CD4-positive, alpha-beta T cell treated with Interferon gamma for 1 hour (primary cell): Measurements from ENCODE around the gene FUT3.
"Not testable (repeated sequence)": the region's sequence is repeated elsewhere in the genome, so short reads cannot be mapped to it uniquely, and the experiment has no call there.

ENCODE experiments used
- DNase-seq: peaks from one replicate; pipeline ENCODE4 v3.0.0-alpha.2; 2020

The FUT3 gene

DNA sequence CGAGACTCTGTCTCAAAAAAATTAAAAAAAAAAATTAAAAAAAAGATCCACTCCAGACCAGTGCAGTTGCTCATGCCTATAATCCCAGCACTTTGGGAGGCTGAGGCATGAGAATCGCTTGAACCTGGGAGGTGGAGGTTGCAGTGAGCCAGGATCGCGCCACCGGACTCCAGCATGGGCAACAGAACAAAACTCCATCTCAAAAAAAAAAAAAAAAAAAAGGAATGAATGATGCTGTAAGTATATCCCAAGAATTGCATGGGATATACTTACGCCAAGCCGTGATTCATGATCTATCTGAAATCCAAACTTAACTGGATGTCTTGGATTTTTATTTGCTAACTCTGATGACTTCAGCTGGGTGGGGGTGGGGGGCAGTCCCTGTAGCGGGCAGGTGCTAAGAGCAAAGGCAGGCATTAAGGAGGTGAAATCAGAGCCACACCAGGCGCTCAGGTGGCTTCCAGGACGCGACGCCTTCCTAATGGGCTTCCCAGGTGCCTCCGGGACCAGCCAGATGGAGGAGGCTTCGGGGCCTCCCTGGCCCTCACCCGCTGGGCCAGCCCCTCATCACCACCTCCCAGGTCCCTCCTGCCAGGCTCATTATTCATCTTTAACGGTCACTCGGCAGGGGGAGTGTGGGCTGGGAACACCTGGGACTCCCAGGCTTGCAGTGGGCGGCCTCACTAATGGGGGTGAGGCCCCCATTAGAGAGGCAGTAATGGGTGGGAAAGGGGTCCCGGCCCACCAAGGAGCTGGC lies 30.5 kb upstream of the FUT3 start:
- DNase-seq = no peak

DNA sequence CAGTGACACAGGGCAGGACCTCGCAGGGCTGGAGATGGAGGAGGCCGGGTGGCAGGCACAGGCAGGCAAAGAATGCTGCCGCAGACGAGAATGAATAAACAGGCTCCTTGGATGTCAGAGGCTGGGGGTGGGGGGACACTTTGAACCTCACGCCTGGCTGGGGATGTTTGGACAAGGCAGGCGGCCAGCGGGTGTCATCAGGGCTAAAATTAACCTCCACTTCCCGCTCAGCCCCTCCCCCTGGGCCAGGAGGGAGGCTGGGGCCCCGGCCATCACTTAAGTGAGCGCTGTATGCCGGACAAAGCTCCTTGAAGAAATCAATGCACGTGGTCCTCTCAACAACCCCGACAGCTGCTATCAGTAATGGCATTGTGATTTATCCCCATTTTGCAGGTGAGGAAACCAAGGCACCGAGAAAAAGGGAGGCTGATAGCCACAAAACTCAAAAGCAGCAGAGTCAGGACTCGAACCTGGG lies 29.4 kb upstream of the FUT3 start:
- DNase-seq = no peak

- DNase-seq = no peak
These were observed 28.9 kb upstream of the FUT3 start for GRCh38 chr19:5880196-5880595.

GRCh38 chr19:5877882-5878281 lies 26.6 kb upstream of the FUT3 start:
- DNase-seq = no peak

DNA sequence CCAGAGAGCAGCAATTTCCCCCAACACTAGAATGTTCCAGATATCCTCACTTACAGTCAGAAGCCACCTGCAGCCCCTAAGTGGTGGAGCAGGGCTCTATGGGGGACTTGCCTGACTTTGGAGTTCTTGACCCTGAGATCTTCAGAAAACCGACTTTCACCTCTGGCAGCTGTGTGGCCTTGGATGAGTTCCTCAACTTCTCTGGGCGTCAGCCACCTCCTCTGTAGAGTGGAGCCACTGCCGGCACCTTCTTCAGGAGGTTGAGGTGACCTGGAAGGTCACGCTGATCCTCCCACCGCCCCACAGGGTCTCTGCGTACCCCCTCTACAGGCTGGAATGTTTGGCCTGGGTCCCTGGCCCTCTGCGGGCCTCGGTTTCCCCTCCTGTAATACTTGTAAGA lies 26.2 kb upstream of the FUT3 start:
- no peak for DNase-seq

DNA sequence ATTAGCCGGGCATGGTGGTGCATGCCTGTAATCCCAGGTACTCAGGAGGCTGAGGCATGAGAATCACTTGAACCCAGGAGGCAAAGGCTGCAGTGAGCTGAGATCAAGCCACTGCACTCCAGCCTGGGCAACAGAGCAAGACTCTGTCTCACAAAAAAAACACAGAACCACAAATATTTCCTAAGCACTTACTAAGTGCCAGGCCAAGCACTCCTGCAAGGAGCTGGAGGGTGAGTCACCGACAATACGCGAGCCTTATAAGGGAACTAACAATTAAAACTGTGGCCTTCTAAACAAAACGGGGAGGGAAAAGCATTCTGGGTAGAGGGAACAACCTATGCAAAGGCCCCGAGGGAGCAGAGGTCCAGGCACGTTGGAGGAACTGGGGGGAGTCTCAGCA lies 23.2 kb upstream of the FUT3 start:
- DNase-seq = not testable (repeated sequence)

DNA sequence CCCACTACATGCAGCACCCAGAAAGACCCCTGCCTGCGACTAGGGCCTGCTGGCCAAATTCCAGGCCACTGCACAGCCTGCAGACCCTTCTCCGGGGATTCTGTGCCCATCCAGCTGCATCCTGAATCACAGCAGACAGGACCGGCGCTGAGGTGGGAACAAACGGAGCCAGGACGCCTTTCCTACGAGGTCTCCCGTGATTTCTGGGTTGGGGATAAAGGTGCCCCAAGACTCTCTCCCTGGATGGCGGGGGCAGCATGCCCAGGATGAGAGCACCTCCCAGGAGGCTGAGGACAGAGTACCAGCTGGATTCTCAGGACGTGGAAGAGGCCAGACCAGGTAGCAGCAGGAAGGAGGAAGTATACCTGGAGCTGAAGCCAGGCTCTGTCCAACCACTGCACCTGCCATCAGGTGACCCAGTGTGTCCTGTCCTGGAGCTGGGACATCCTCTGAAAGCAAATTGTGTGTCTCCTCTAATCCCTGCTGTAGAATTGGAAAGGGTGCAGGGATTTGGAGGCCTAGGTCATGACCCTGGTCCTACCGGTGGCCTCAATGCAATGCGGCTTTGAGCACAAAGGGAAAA lies 22.5 kb upstream of the FUT3 start:
- no peak for DNase-seq

GRCh38 chr19:5870986-5871394 lies 19.7 kb upstream of the FUT3 start:
- no peak for DNase-seq

DNA sequence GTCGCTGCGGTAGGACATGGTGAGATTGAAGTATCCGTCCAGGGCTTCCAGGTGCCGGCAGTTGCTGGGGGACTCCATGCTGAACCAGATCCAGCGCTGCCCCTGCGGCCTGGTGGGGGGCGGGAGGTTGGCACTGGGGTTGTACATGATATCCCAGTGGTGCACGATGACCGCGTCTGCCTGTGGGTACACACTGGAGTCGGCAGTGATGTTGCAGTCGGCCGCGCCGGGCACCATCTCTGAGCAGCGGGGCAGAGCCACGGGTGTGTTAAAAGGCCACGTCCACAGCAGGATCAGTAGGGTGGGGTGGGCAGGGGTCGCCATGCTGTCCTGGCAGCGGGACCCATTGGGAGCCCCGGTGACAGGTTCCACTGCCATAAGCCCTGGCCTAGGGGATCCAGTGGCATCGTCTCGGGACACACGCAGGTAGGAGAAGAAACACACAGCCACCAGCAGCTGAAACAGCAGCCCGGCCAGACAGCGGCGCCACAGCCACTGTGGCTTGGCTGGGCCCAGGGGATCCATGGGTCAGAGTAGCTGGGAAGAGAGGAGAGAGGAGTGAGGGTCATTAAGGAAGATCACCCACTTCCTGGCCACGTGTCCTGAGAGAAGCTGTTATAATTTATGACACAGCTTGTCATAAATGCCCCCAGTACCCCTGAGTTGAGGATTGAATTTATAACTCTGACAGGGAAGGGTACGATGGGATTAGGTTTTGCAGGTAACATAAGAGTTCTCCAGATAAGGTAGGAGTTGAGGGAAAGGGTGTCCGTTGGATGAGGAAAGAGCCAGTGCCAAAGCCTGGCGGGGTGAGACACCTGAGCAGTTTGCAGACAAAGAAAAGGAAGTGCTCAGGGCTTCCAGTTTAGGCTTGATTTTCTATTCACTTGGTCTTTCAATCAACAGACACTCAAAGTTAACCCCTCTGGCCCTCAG lies 16.2 kb upstream of the FUT3 start:
- no peak for DNase-seq

DNA sequence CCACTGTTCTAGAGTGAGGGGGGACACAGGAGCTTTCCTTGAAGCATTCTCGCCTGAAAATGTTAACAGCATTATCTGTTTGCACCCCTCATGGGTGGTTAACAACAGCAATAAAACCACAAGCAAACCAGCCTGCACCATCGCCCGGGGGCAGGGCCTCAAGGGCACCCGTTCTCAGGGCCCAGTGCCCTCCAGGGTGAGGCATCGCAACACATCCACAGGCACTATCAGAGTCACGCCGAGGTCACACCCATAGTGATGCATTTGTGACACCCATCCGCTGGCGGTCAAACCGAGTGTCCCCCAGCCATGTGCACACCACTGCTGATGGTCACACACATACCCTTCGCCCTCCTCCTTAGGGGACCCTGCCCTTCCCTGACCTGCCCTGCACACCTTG lies 14.5 kb upstream of the FUT3 start:
- no peak for DNase-seq

DNA sequence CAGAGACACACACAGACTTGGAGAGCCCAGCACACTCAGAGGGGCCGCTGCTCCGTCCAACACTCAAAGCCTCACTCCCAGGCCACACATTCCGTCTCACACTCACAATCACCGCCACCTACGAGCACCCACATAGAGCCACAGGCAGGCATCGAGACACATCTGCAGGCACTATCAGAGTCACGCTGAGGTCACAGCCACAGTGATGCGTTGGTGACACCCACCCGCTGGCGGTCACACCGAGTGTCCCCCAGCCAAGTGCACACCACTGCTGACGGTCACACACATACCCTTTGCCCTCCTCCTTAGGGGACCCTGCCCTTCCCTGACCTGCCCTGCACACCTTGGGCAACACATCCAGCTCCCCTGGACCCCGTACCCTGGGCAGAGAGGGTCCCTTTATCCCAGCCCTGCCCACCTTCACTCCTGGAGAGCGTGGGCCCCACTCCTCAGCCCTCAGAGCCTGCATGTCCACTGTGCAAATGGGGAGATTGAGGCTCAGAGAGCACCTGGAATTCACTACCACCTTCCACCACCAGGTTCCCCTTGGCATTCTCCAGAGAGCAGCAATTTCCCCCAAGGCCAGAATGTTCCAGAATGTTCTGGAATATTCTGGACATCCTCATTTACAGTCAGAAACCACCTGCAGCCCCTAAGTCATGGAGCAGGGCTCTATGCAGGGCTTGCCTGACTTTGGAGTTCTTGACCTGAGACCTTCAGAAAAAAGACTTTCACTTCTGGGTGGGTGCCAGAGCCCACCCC lies 13.7 kb upstream of the FUT3 start:
- DNase-seq = no peak

DNA sequence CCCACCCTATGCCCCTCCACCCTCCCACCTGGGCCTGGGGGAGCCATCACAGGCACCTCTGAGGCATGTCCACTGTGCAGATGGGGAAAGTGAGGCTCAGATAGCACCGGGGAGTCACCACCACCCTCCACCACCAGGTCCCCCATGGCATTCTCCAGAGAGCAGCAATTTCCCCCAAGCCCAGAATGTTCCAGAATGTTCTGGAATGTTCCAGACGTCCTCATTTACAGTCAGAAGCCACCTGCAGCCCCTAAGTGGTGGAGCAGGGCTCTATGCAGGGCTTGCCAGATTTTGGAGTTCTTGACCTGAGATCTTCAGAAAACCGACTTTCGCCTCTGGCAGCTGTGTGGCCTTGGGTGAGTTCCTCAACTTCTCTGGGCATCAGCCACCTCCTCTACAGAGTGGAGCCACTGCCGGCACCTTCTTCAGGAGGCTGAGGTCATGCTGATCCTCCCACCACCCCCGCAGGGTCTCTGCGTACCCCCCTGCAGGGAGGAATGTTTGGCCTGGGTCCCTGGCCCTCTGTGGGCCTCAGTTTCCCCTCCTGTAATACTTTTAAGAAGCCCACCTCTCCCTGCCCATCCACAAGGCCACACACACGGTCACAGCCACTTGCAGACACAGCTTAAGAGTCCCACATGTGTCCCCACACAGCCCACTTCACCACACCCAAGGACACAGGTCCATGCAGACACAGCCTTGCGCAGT lies 12.9 kb upstream of the FUT3 start:
- DNase-seq = no peak

DNA sequence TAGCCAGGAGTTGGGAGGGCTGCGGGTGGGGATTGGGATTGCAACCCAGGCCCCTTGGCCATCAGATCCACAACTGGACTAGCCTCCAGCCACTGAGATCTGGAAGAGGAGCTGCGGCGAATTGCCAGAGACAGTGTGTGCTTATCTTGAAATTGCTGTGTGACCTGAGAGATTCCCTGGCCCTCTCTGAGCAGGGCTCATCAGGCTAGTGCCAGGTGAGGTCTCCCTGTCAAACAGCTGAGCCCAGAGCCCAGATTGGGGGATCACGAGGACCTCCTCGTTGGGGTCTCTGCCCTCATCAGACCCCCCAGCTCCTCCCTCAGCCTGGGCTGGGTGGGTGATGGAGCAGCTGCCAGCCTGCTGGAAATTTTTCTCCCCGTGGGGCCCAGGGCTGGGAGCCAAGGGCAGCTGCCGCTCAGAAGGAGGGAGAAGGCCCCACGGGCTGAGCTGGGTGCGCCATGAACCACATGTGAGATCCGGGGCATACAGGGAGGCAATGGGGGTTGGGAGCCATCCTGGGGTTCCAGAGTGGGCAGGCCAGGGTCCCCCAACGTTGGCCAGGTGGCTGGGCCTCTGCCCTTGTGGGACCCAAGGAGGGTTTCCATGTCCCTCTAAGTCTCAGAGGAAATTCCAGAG lies 11.9 kb upstream of the FUT3 start:
- DNase-seq = no peak

DNA sequence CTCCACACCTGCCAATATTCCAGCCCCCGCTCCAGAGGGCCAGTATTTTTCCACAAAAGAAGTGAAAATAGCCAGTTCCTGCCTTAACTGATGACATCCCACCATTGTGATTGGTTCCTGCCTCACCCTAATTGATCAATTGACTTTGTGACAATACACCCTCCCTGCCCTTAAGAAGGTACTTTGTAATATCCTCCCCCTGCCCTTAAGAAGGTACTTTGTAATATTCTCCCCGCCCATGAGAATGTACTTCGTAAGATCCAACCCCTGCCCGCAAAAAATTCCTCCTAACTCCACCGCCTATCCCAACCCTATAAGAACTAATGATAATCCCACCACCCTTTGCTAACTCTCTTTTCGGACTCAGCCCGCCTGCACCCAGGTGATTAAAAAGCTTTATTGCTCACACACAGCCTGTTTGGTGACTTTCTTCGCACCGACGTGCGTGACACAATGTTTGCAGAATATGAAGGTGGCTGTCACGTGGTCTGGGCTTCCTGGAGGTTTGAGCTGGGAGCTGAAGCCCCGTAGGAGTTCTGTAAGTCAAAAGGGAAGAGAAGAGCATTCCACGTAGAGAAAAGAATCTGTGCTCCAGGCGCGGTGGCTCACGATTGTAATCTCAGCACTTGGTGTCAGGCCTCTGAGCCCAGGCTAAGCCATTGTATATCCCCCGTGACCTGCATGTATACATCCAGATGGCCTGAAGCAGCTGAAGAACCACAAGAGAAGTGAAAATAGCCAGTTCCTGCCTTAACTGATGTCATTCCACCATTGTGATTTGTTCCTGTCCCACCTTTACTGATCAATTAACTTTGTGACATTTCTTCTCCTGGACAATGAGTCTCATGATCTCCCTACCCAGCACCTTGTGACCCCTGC lies 6.2 kb upstream of the FUT3 start:
- no peak for DNase-seq

GRCh38 chr19:5855151-5855550 lies 3.9 kb upstream of the FUT3 start:
- not testable (repeated sequence) for DNase-seq

DNA sequence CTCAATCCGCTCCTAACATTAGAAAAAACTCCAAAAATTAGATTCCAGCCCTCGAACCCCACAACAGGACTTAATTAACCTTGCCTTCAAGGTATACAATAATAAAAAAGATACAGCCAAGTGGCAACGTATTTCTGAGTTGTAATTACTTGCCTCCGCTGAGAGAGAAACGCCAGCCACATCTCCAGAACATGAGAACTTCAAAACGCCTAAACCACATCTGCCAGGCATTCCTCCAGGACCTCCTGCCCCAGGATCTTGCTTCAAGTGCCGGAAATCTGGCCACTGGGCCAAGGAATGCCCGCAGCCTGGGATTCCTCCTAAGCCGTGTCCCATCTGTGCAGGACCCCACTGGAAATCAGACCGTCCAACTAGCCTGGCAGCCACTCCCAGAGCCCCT lies 2.9 kb upstream of the FUT3 start:
- not testable (repeated sequence) for DNase-seq

DNA sequence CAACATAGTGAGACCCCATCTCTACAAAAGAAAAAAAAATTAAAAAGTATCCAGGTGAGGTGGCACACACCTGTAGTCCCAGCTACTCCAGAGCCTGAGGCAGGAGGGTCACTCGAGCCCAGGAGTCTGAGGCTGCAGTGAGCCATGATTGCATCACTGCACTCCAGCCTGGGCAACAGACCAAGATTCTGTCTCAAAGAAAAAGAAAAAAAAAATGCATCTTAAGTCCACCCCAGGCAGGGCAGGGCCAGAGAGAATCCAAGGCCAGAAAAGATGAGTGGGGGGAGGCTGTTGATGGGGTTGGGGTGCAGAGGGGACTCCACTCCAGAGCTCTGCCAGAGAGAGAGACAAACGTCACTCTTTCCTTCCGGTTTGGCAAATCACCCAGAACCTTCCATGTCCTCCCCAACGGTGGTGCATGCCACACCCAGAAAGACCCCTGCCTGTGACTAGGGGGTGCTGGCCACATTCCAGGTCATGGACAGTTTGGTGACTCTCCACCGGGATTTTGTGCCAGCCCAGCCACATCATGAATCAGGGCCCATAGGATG lies 431 bp downstream of the FUT3 start:
- DNase-seq = no peak

GRCh38 chr19:5850189-5850588 lies 1.1 kb downstream of the FUT3 start:
- no peak for DNase-seq

GRCh38 chr19:5848621-5849020 lies 2.6 kb downstream of the FUT3 start:
- DNase-seq = not testable (repeated sequence)

GRCh38 chr19:5847846-5848245 lies 3.4 kb downstream of the FUT3 start:
- not testable (repeated sequence) for DNase-seq
